Measurements from ENCODE around the gene MAST4. TPM values are rescaled to one million over a fixed set of nuclear protein-coding genes. Genes with fewer than 3 reads are reported as not detected.

Gene MAST4
- total and polyA plus RNA-seq, 2 donors from 2014 or later, result 27.3 to 31.4 TPM

DNA sequence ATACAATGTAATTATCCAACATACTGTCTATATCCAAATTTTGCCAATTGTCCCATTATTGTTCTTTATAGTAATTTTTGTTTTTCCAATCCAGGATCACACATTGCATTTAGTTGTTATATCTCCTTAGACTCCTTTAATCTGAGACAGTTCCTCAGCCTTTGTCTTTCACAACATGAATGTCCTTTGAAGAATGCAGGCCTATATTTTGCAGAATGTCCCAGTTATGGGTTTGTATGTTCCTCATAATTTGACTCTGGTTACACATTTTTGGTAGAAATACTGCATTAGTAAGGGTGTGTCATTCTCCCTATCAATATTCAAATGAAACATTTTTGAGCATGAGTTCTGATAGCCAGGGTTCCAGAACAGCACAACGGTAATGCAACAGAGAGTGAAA is 593.7 kb downstream of the MAST4 start:
- no peaks in the 10 kb centered on the region for H3K9me3 ChIP-seq (ENCODE audit: control insufficient read depth in 2 of 3, insufficient read depth in 1 of 3, low read length in 3 of 3)
- H3K27ac ChIP-seq (ENCODE audit: low read depth in 2 of 2, low read length in 2 of 2), result no peak overlapping the region
- no peaks in the 10 kb centered on the region for H3K27me3 ChIP-seq (ENCODE audit: control insufficient read depth, insufficient read depth, low read length)
- intact Hi-C loops (cut with DNase I), result no loop called here
- FAIRE-seq, result no peak
- no peak for DNase-seq
- TF ChIP-seq, protein P1, sequence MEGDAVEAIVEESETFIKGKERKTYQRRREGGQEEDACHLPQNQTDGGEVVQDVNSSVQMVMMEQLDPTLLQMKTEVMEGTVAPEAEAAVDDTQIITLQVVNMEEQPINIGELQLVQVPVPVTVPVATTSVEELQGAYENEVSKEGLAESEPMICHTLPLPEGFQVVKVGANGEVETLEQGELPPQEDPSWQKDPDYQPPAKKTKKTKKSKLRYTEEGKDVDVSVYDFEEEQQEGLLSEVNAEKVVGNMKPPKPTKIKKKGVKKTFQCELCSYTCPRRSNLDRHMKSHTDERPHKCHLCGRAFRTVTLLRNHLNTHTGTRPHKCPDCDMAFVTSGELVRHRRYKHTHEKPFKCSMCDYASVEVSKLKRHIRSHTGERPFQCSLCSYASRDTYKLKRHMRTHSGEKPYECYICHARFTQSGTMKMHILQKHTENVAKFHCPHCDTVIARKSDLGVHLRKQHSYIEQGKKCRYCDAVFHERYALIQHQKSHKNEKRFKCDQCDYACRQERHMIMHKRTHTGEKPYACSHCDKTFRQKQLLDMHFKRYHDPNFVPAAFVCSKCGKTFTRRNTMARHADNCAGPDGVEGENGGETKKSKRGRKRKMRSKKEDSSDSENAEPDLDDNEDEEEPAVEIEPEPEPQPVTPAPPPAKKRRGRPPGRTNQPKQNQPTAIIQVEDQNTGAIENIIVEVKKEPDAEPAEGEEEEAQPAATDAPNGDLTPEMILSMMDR (IDR thresholded peaks at IDR 0.05; ENCODE audit: borderline replicate concordance, extremely low read depth, insufficient read depth), result no peak
- no peak overlapping the region for H3K4me3 ChIP-seq (ENCODE audit: low read length in 3 of 3)
- H3K9ac ChIP-seq (ENCODE audit: low read length in 3 of 3), result no peak overlapping the region
- no peaks in the 10 kb centered on the region for H3K36me3 ChIP-seq (ENCODE audit: control insufficient read depth in 2 of 3, insufficient read depth in 3 of 3, low read length in 3 of 3)
- H3K4me1 ChIP-seq (ENCODE audit: control insufficient read depth in 2 of 3, insufficient read depth in 2 of 3, low read depth in 1 of 3, low read length in 3 of 3), result peaks cover 0 to 2% (median 0%) of the 10 kb centered on the region in 3 donors

DNA sequence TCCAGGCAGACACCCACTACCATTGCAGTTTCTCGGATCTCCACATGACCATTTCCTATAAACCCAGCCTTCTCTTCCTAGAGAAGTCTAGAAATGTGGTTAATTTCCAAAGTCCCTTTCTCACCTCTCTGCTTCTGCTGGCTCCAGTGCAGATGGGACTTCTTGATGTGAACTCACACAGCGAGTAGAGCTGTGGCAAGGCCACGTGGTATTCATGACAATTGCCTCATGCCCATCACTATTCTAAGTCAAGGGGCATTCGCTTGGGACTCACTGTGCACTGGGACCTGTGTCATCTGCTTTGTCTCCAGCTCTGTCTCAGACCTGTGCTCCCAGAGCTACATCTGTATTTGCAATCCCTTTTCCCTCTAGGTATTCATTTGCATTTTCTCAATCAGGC is 594.2 kb downstream of the MAST4 start:
- TF ChIP-seq, protein P1 (IDR thresholded peaks at IDR 0.05; ENCODE audit: borderline replicate concordance, extremely low read depth, insufficient read depth), result no peak
- FAIRE-seq, result no peak
- Histone ChIP-seq H3K9me3 (ENCODE audit: control insufficient read depth in 2 of 3, insufficient read depth in 1 of 3, low read length in 3 of 3) (no peaks in the 10 kb centered on the region), H3K27me3 (ENCODE audit: control insufficient read depth, insufficient read depth, low read length) (no peaks in the 10 kb centered on the region), H3K4me1 (ENCODE audit: control insufficient read depth in 2 of 3, insufficient read depth in 2 of 3, low read depth in 1 of 3, low read length in 3 of 3) (peaks cover 0 to 2% (median 0%) of the 10 kb centered on the region in 3 donors), H3K36me3 (ENCODE audit: control insufficient read depth in 2 of 3, insufficient read depth in 3 of 3, low read length in 3 of 3) (no peaks in the 10 kb centered on the region), H3K9ac (ENCODE audit: low read length in 3 of 3) (no peak overlapping the region), H3K27ac (ENCODE audit: low read depth in 2 of 2, low read length in 2 of 2) (no peak overlapping the region), H3K4me3 (ENCODE audit: low read length in 3 of 3) (no peak overlapping the region)
- DNase-seq, result no peak
- intact Hi-C loops (cut with DNase I), result no loop called here

DNA sequence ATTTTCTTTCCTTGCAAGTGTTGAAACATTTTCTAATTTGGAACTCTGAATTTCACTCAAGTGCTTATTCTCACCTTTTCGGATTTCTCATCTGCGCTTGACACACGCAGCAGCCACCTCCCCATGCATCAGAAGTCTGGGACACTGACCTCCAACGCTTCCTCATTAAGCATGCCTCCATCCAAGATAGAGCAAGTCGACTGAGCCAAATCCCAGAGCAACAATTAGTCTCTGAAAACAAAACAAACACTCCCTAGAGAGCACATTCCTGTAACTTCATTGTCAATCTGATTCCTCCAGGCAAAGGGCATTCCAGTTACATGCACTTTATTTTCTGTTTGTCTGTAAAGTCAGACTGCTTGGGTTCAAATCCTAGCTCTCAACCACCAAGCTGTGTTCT is 594.7 kb downstream of the MAST4 start:
- peak in 2 of 5 donors; percentile 45 to 55 for DNase-seq
- TF ChIP-seq, protein P1 (IDR thresholded peaks at IDR 0.05; ENCODE audit: borderline replicate concordance, extremely low read depth, insufficient read depth), result no peak
- H3K4me1 ChIP-seq (ENCODE audit: control insufficient read depth in 2 of 3, insufficient read depth in 2 of 3, low read depth in 1 of 3, low read length in 3 of 3), result peaks cover 0 to 2% (median 0%) of the 10 kb centered on the region in 3 donors
- no peak overlapping the region for H3K27ac ChIP-seq (ENCODE audit: low read depth in 2 of 2, low read length in 2 of 2)
- H3K4me3 ChIP-seq (ENCODE audit: low read length in 3 of 3), result no peak overlapping the region
- H3K27me3 ChIP-seq (ENCODE audit: control insufficient read depth, insufficient read depth, low read length), result no peaks in the 10 kb centered on the region
- H3K36me3 ChIP-seq (ENCODE audit: control insufficient read depth in 2 of 3, insufficient read depth in 3 of 3, low read length in 3 of 3), result no peaks in the 10 kb centered on the region
- H3K9me3 ChIP-seq (ENCODE audit: control insufficient read depth in 2 of 3, insufficient read depth in 1 of 3, low read length in 3 of 3), result no peaks in the 10 kb centered on the region
- no peak for FAIRE-seq
- H3K9ac ChIP-seq (ENCODE audit: low read length in 3 of 3), result no peak overlapping the region
- intact Hi-C loops (cut with DNase I), result no loop called here
